HEK293 (cell line): ENCODE measurements around the gene EIF4G3.

Experiments used
- MYNN ChIP-seq: fragments of 450-650 bp; formaldehyde crosslinking; IDR thresholded peaks from 2 replicates; pipeline ENCODE4 v1.5.1; 2016; ENCODE audit warnings: missing biosample characterization, missing genetic modification characterization, borderline replicate concordance
- ZNF391 ChIP-seq: fragments of 450-650 bp; formaldehyde crosslinking; IDR thresholded peaks from 2 replicates; pipeline ENCODE4 v1.5.1; 2016; ENCODE audit warnings: low read depth, missing biosample characterization, missing genetic modification characterization, borderline replicate concordance
- ZNF830 ChIP-seq: fragments of 450-650 bp; IDR thresholded peaks from 2 replicates; pipeline ENCODE4 v1.5.0; 2018; ENCODE audit warnings: missing biosample characterization, missing genetic modification characterization, low read depth, mild to moderate bottlenecking, moderate library complexity
- TF ChIP-seq, protein P1 (sequence below): fragments of 450-650 bp; formaldehyde crosslinking; IDR thresholded peaks from 2 replicates; pipeline ENCODE4 v1.5.1; 2016; ENCODE audit warnings: missing biosample characterization, missing genetic modification characterization
- TF ChIP-seq, protein P2 (sequence below): fragments of 450-650 bp; formaldehyde crosslinking; IDR thresholded peaks from 2 replicates; pipeline ENCODE4 v1.5.1; 2016; ENCODE audit warnings: missing biosample characterization, missing genetic modification characterization

GRCh38 chr1:21098186-21098915, 78.3 kb downstream of the EIF4G3 start:
- no peak for TF ChIP-seq MYNN (tag by site-specific recombination)
- TF ChIP-seq, protein P1, sequence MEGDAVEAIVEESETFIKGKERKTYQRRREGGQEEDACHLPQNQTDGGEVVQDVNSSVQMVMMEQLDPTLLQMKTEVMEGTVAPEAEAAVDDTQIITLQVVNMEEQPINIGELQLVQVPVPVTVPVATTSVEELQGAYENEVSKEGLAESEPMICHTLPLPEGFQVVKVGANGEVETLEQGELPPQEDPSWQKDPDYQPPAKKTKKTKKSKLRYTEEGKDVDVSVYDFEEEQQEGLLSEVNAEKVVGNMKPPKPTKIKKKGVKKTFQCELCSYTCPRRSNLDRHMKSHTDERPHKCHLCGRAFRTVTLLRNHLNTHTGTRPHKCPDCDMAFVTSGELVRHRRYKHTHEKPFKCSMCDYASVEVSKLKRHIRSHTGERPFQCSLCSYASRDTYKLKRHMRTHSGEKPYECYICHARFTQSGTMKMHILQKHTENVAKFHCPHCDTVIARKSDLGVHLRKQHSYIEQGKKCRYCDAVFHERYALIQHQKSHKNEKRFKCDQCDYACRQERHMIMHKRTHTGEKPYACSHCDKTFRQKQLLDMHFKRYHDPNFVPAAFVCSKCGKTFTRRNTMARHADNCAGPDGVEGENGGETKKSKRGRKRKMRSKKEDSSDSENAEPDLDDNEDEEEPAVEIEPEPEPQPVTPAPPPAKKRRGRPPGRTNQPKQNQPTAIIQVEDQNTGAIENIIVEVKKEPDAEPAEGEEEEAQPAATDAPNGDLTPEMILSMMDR (tag by site-specific recombination): no peak
- TF ChIP-seq ZNF391 (tag by site-specific recombination): no peak
- no peak for TF ChIP-seq ZNF830
- TF ChIP-seq, protein P2, sequence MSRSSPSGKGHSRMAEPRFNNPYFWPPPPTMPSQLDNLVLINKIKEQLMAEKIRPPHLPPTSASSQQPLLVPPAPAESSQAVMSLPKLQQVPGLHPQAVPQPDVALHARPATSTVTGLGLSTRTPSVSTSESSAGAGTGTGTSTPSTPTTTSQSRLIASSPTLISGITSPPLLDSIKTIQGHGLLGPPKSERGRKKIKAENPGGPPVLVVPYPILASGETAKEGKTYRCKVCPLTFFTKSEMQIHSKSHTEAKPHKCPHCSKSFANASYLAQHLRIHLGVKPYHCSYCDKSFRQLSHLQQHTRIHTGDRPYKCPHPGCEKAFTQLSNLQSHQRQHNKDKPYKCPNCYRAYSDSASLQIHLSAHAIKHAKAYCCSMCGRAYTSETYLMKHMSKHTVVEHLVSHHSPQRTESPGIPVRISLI (tag by site-specific recombination): no peak
